Occipital lobe (tissue), 2 donors: ENCODE results near the gene EFHC1. TPM values are rescaled to one million over a fixed set of nuclear protein-coding genes. Genes with fewer than 3 reads are reported as not detected.

Experiments
- DNase-seq: peaks from one replicate; lab custom pipeline; 2025; lab: John Stamatoyannopoulos, UW
- total RNA-seq: library from RNA; depleted of rRNA; stranded (reverse); fragments of >200 nt; gene quantifications from one replicate; pipeline ENCODE4 v1.2.3, GENCODE V29; 2014

The EFHC1 gene
- total RNA-seq, 1 donor from 2014 or later, result 37.0 TPM

- DNase-seq, result no peak
Observed at GRCh38 chr6:52537001-52537753, 117.0 kb downstream of the EFHC1 start.

GRCh38 chr6:52538252-52538900 lies 118.2 kb downstream of the EFHC1 start:
- no peak for DNase-seq

DNA sequence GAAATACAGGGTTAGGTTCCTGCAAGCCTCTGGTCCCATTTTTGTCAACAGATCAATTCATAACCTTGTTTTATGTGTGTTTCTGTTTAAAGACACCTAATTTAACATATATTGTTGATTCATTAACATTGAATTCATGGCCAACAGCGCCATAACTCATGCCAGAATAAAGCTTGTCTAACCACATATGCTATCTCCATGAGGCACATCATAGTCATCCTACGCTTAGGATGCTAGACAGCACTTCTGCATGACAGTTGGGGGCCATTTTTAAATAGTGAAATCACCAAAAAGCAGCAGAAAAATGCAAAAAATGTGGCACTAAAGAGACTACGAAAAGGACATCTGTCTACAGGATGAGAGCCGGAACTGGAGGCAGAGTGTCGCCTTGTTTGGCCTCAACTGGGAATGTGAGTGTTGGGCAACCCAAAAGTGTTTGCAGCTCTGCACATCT lies 118.8 kb downstream of the EFHC1 start:
- no peak for DNase-seq

DNA sequence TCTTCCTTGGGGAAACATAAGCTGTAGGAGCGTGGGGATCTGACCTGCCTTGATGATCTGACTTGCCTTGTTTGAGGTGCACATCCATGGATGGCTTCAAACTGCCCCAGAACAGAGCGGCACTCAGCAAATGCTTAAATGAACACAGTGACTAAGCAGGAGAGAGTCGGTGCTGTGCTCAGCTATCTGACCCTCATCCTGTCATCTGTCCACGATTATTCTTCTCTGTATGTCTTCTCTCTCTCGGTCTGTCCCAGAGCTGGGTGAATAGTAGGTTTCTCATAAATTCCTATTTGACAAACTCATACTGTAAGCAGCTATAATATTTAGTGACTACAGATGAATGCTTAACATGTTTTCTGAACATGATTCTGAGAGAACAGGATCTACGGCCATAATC lies 119.5 kb downstream of the EFHC1 start:
- DNase-seq, result no peak

- DNase-seq, result no peak
Observed at GRCh38 chr6:52540286-52540902, 120.3 kb downstream of the EFHC1 start.

DNA sequence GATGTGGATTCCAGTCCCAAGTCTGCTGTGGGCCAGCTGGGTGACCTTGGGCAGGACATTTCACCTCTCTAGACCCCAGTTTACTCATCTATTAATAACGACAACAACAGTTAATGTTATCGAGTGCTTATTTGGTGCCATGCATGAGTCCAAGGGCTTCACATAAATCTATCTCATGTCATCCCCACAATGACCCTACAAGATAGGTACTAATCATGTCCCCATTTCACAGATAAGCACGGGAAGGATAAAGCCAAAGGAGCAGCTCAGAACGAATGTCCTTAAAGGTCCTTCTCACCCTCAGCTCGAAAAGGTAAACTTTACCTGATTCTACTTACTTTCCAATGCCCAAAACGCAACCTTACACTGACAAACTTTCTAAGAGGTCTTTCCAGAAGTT lies 121.0 kb downstream of the EFHC1 start:
- no peak for DNase-seq

DNA sequence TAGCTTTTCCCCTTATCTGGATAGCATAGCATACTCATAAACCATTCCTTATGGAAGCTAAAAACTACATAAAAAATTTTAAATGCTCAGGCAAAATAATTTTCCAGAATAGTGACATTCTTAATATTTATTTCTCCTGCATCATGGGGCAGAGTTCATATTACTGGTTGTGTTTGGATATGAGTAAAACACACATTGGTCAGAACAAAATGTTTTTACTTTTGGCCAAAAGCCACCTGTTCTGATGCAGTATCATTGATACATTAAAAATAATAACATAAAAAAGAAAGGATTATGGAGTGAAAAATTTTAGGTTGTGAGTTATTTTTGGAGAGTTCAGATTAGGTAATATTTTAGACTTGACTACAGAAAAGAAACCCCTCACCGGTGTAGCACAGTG lies 123.1 kb downstream of the EFHC1 start:
- no peak for DNase-seq

GRCh38 chr6:52543729-52544601 lies 123.8 kb downstream of the EFHC1 start:
- DNase-seq, result no peak

DNA sequence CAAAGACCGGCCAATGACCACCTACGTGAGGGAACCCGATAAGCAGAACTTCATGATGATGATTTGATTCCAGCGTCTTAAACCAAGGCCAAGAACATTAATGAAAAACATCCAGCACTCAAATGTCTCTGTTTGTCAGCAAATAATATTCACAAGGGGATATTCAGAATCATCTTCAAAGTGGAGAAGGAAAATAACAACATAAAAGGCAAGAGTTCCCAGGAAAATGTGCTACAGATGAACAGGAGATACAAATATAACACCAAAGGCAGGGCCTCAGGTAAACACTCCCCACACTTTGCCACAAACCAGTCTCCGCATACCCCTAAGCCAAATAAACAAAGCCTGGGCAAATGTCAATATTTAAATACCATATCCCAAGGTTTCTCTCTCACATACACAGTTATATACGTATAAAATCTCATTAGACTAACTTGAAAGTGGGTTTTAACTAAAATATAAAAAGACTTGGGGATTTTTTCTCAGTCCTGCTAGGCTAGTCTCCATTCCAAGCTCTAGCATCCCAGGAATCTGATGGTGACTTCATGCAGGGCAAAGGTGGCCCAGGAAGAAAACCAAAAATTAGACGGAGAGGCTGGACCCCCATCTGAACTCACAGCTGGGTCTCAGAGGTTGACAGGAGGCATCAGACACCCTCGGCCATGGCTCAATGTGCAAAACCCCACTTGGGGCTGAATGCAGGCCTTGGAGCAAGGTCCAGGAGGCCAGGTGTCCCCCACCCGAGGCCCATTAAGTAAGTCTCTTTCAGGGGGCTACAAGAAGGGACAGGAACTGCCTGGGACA lies 124.7 kb downstream of the EFHC1 start:
- no peak for DNase-seq

GRCh38 chr6:52545406-52546119 lies 125.4 kb downstream of the EFHC1 start:
- no peak for DNase-seq

- no peak for DNase-seq
Observed at GRCh38 chr6:52546192-52546591, 126.0 kb downstream of the EFHC1 start.

DNA sequence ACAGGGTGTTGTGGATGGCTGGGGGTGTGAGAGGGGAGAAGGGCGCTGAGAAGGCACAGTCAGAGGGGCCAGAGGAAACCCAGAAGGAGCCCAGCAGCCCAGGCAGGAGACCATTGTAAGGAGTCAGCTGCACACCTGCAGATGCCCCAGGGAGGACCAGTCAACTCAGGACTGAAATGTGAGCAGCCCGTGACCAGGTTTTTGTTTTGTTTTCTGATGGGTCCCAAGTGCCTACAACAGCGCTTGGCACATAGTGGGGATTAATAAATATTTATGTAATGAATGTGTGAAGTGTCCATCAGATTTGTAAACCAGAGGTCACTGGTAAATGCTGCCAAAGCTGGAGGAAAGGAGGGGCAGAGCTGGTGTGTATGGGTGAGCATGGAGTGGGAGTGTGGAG lies 126.5 kb downstream of the EFHC1 start:
- DNase-seq, result no peak

- no peak for DNase-seq
Observed at GRCh38 chr6:52547647-52548352, 127.7 kb downstream of the EFHC1 start.

DNA sequence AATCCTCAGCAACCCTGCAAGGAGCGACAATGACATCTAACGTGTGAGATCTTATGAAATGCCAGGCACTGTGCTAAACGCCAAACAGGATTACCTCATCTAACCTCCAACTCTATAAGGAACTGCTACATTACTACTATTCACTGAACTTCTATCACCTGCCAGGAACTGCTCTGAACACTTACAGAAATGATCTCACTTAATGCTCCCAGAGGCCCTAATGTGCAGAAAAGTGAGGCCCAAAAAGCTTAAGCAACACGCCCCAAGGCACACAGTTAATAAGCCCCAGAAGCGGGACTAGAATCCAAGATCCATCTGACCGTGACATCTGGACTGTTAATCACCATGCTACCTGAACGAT lies 128.2 kb downstream of the EFHC1 start:
- no peak for DNase-seq

DNA sequence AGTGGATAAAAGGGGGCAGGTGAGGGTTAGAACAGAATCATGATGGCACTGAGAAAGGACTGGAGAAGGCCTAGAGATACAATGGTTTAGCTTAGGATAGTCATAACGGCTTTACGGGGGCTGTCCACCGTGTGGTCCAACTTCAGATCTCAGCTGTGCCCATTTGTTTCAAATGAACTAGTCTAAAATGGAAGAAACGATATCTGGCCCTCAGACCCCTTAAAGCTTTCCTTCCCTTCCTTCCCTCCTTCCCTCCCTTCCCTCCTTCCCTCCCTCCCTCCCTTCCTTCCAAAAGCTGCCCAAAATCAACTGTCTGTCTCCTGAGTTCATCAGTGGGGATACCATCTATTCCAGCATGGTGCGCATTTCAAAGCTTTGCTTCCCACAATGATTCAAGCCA lies 128.9 kb downstream of the EFHC1 start:
- no peak for DNase-seq

DNA sequence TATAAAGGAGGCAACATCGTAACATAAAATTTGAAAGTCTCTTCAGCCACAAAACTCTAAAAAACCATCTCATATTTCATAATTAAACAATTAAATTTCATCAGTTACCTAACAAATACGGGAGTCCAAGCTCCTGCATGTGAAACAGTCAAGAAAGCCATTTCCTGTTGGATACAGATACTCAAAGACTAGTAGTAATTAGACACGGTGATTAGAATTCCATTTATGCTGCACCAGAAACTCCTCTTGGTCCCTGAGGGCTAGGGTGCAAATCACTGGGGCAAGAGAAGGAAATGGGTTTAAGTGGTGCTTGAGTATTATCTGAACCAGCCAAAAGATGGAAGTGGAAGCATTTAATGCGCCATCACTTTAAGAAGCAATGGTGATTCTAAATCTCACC lies 129.3 kb downstream of the EFHC1 start:
- DNase-seq, result no peak

DNA sequence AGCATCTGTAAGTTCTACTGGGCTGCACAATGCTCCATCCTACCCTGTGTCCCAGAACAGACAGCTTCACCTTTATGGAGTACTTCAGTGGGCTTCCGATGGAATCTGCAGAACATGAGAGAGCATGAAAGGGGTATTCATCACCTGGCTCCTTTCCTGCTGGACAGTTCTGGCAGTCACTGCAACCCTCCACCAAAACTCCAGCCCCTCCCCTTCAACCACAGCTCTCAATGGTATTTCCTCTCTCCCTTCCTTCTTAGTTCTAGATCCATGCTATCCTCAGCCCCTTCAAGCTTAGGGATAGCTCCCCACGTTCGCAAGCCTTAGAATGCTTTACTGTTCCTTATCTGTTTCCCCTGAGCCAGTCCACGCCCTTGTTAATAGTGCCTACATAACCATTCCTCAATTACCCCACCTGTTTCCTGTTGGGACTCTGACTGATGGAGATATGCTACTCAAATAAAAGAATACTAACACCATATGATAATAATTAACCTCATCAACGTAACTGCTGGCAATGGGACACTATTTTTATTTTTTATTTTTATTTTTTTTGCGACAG lies 130.0 kb downstream of the EFHC1 start:
- DNase-seq, result no peak

- no peak for DNase-seq
Observed at GRCh38 chr6:52550870-52551269, 130.7 kb downstream of the EFHC1 start.
